Epithelial cell of esophagus (primary cell): ENCODE measurements around the gene CORO6.
A peak's percentile ranks its signal among the peaks of the same experiment; 100 is the strongest.

Experiments
- DNase-seq: peaks from one replicate; pipeline ENCODE4 v3.0.0; 2010; ENCODE audit warnings: low read depth
- H3K4me3 ChIP-seq: 2 replicates; pipeline ENCODE4 v1.5.1; 2011; ENCODE audit warnings: mild to moderate bottlenecking, low read length, control low read depth
- CTCF ChIP-seq: IDR thresholded peaks from 2 replicates; pipeline ENCODE4 v1.5.1; 2011; ENCODE audit warnings: low read depth, mild to moderate bottlenecking, low read length, control low read depth, inconsistent platforms; ENCODE audit not compliant: insufficient read depth; ENCODE audit errors: missing control alignments

Gene CORO6

GRCh38 chr17:29587591-29587990, 35.1 kb downstream of the CORO6 start:
- no peak for DNase-seq
- peak overlapping the region; percentile 74 for H3K4me3 ChIP-seq
- TF ChIP-seq CTCF, result no peak

GRCh38 chr17:29586676-29587469, 35.8 kb downstream of the CORO6 start:
- no peak for DNase-seq
- no peak overlapping the region for H3K4me3 ChIP-seq
- TF ChIP-seq CTCF, result no peak

GRCh38 chr17:29585080-29585751, 37.5 kb downstream of the CORO6 start:
- H3K4me3 ChIP-seq, result no peak overlapping the region
- no peak for DNase-seq
- no peak for TF ChIP-seq CTCF

GRCh38 chr17:29584452-29585079, 38.1 kb downstream of the CORO6 start:
- H3K4me3 ChIP-seq, result no peak overlapping the region
- TF ChIP-seq CTCF, result no peak
- no peak for DNase-seq

- TF ChIP-seq CTCF, result no peak
- DNase-seq, result peak; percentile 96
- H3K4me3 ChIP-seq, result no peak overlapping the region
These were observed 39.1 kb downstream of the CORO6 start for GRCh38 chr17:29583324-29584248.

GRCh38 chr17:29582772-29583171, 39.9 kb downstream of the CORO6 start:
- H3K4me3 ChIP-seq, result no peak overlapping the region
- DNase-seq, result no peak
- TF ChIP-seq CTCF, result no peak
